Measurements from ENCODE around the gene FHIT. TPM values are rescaled to one million over a fixed set of nuclear protein-coding genes. Genes with fewer than 3 reads are reported as not detected.

FHIT gene
- polyA plus RNA-seq, 3 donors: 3.1 to 3.9 (median 3.3) TPM

DNA sequence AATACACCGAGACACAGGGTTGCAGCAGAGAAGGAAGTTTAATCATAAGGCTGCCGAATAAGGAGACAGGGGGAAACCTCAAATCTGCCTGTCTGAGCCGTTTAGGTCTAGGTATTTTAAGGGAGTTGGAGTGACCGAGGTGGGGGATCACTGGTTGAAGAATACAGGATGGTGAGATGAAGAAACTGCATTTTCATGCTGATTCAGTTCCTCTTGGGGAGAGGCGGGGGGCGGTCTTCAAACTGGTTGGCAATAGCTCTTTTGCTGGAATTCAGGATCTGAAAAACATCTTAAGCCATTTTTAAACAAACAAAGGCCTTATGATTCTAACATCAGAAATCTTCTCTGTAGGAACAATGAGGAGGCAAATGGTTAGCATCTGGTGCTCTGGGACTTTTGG lies 1502.0 kb downstream of the FHIT start:
- no peak overlapping the region for H3K27ac ChIP-seq (ENCODE audit: low read depth, low read length)
- 51 to 85% (median 62%) methylated on average over 6 of the region's 6 CpGs for WGBS, 3 donors

GRCh38 chr3:59746585-59746984 lies 1504.7 kb downstream of the FHIT start:
- 94 to 96% (median 94%) methylated on average over 3 of the region's 3 CpGs for WGBS, 3 donors
- no peak overlapping the region for H3K27ac ChIP-seq (ENCODE audit: low read depth, low read length)

- WGBS, 3 donors: 65 to 87% (median 80%) methylated on average over 3 of the region's 3 CpGs
- no peak overlapping the region for H3K27ac ChIP-seq (ENCODE audit: low read depth, low read length)
Observed at GRCh38 chr3:59737241-59737640, 1514.0 kb downstream of the FHIT start.

GRCh38 chr3:59734061-59734460 lies 1517.2 kb downstream of the FHIT start:
- 29 to 69% (median 67%) methylated on average over 4 of the region's 4 CpGs for WGBS, 3 donors
- H3K27ac ChIP-seq (ENCODE audit: low read depth, low read length): no peak overlapping the region

DNA sequence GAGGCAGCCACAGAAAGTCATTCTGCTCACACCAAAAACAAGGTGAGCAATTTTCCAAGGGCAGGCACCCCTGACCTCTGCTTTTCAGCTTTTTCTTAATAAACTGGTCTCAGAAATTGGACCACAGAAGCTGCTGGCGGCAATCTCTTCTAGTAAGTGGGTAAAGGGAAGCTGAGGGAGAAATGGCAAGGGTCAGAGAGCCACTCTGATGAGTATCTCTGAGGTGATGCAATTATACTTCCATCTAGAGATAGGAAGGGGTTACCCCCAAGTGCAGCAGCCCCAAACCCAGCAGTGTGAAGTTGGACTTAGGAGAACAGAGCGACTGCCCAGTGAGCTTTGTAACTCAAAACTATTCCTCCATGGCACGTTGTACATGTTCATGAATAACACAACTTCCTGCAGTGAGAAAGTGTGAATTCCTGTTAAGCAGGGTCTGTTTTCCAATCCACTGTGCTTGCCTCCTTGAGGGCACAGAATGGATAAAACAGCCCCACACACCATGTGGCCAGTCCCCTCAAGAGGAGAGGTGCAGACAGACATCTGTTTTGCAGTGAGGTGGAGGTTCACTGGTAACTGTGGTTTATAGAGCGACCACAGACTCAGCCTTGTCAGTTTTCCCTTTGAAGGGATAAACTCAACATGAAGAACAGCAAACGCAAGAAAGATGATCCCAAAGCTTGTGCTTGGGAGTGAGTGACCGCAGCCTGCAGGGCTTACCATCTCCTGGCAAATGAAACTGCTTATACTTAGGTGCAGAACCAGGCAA lies 1518.0 kb downstream of the FHIT start:
- H3K27ac ChIP-seq (ENCODE audit: low read depth, low read length): no peak overlapping the region
- 75 to 89% (median 78%) methylated on average over 6 of the region's 6 CpGs for WGBS, 3 donors

DNA sequence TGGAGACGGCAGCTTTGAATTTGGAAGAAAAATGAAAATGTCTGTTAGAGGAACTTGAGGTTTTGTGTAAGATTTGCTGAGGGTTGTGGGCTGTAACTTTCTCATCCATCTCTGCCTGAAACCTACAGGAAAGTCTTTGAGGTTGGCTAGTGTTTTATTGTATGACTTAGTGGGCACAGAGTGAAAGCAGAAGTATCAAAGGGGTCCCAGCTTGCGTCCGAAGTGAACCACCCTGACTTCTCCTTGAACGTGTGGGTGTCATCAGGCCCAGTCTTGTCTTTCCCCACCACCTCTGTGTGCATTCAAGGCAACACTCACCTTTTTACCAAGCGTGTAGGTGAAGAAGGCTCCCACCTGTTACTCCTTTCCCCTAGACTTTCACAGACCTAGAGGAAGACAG lies 1519.3 kb downstream of the FHIT start:
- no peak overlapping the region for H3K27ac ChIP-seq (ENCODE audit: low read depth, low read length)
- 59 to 81% (median 69%) methylated on average over 5 of the region's 5 CpGs for WGBS, 3 donors

DNA sequence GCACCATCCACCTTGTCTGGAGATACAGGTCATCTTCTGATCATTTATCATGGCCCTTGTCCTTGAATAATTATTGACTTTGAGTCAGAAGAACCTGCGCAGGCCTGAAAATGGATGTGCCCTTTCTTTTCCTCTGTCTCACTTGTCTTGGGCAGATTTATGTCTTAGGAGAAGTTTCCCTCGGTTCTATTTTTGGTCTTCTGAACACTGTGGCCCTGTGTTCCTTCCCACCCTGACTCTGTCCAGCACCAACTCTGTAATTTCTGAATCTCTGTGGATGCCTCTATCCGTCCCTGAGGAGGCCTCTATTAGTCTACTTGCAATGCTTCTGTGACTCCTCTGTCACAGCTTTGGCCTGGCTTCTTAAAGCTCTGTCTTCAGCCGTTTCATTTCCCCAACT lies 1520.7 kb downstream of the FHIT start:
- WGBS, 3 donors: 79 to 81% (median 81%) methylated on average over 4 of the region's 4 CpGs
- H3K27ac ChIP-seq (ENCODE audit: low read depth, low read length): no peak overlapping the region

DNA sequence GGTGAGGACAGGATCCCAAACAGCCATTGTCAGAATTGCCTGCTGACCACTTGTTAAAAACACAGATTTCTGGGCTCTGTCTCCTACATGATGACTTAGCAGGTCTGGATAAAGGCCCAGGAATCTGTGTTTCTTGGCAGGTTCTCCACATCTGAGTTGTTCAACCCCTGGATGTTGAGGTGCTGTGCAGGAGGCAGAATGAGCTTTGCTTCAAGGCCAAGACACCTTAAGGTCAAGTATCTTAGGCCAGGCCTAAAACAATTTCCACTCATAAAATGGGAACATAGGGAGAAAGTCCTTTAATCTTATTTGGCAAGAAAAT lies 1522.7 kb downstream of the FHIT start:
- no peak overlapping the region for H3K27ac ChIP-seq (ENCODE audit: low read depth, low read length)

- no peak overlapping the region for H3K27ac ChIP-seq (ENCODE audit: low read depth, low read length)
- 75 to 81% (median 80%) methylated on average over 4 of the region's 4 CpGs for WGBS, 3 donors
Observed at GRCh38 chr3:59727902-59728586, 1523.2 kb downstream of the FHIT start.

- no peak overlapping the region for H3K27ac ChIP-seq (ENCODE audit: low read depth, low read length)
- WGBS, 3 donors: 91 to 93% (median 92%) methylated on average over 2 of the region's 2 CpGs
Observed at GRCh38 chr3:59726279-59726678, 1525.0 kb downstream of the FHIT start.

DNA sequence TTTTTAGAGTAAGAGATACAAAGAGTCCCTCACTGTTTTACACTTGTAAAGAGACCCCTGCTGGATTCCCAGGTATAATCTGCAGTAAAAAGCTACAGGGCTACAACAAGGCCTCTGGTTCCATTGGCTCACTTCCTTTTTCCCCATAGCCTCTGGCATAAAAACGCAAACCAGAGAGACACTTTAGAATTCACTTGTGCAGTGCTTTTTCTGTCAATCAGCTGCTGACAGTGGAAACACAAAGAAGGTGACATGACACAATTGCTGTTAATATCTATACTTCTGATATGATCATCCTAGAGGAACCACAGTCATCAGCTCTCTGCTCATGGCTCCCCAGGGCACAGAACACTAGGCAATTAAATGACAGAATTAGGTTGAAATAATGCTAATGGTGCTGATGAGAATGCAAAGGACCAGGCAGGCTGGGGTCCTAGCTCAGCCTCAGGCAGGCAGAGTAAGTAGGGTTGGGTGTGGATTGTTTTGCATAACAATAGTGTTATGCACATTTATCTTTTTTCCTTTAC lies 1533.5 kb downstream of the FHIT start:
- WGBS, 3 donors: 54 to 76% (median 56%) methylated on average over 1 of the region's 1 CpG
- H3K27ac ChIP-seq (ENCODE audit: low read depth, low read length): no peak overlapping the region

GRCh38 chr3:59714066-59714465 lies 1537.2 kb downstream of the FHIT start:
- WGBS, 3 donors: 72 to 94% (median 93%) methylated on average over 1 of the region's 1 CpG
- H3K27ac ChIP-seq (ENCODE audit: low read depth, low read length): no peak overlapping the region

DNA sequence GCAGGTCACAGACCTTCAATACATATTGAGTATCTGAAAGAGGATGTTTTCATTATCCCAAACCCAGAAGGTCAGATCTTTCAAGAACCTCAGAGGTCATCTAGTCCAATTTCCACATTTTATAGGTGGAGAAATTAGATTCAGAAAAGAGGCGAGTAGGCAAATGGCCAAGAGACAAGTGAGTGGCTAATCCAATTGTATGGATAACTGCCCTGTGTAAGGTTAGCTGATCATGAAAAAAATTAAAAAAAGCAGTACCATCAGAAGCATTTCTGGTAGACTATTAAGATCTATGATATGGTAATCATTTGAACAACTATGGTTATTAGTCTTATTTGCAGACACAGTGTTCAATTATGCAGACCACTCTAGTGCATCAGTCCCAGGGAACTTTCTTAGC lies 1540.7 kb downstream of the FHIT start:
- no peak overlapping the region for H3K27ac ChIP-seq (ENCODE audit: low read depth, low read length)
- 65 to 78% (median 66%) methylated on average over 1 of the region's 1 CpG for WGBS, 3 donors

DNA sequence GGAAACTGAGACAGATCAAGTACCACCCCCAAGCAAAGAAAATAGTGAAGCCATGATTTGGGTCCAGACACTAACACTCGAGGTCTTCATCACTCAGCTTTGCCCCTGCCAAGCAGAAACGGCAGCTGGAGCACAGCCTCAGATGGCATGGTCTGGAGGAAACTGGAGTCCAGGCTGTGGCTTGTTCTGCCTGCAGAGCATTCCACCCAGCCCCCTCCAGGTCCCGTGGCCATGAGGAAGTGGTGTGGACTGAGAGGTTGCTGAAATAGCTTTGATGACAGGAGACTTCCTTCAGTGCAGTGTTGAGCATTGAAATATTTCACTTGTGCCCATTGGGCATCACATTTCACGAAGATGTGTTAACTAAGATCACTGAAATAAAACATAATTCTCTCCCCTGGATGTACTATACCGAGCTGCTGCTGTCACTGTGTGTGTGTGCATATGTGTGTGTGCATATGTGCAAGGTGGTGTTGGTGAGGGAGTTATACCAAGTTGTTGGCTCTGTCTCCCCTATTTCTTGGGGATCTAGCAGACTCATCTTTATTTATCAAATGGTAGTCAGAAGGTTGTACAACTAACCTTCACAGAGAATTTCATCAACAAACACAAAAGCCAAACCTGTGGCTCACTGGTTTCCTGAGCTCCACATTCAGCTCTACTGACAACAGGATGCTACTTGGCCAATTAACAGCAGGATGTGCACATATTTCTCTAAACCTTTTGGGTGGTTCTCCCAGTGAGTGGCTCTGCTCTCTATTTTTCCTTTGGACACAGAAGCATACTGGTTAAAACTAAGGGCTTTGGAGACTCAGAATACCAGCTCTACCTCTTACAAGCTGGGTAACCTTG lies 1541.3 kb downstream of the FHIT start:
- 34 to 54% (median 44%) methylated on average over 5 of the region's 5 CpGs for WGBS, 3 donors
- no peak overlapping the region for H3K27ac ChIP-seq (ENCODE audit: low read depth, low read length)

DNA sequence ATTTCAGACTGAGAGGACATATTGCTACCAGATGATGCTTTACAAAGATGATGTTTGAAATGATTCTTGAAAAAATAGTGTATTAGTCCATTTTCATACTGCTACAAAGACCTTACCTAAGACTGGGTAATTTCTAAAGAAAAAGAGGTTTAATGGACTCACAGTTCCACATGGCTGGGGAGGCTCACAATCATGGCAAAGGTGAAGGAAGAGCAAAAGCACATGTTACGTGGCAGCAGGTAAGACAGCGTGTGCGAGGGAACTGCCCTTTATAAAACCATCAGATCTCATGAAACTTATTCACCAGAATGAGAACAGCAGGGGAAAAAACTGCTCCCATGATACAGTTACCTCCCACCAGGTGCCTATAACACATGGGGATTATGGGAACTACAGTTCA lies 1543.0 kb downstream of the FHIT start:
- 92 to 96% (median 96%) methylated on average over 3 of the region's 3 CpGs for WGBS, 3 donors
- H3K27ac ChIP-seq (ENCODE audit: low read depth, low read length): no peak overlapping the region

GRCh38 chr3:59704292-59704691 lies 1547.0 kb downstream of the FHIT start:
- WGBS, 3 donors: 66 to 77% (median 69%) methylated on average over 4 of the region's 4 CpGs
- no peak overlapping the region for H3K27ac ChIP-seq (ENCODE audit: low read depth, low read length)

- 87 to 89% (median 88%) methylated on average over 6 of the region's 6 CpGs for WGBS, 3 donors
- no peak overlapping the region for H3K27ac ChIP-seq (ENCODE audit: low read depth, low read length)
Observed at GRCh38 chr3:59699648-59700320, 1551.5 kb downstream of the FHIT start.
